Myocyte (in vitro differentiated cells): ENCODE measurements around the gene IGFBP3. TPM values are rescaled to one million over a fixed set of nuclear protein-coding genes. Genes with fewer than 3 reads are reported as not detected.

Experiments
- DNase-seq: peaks from one replicate; pipeline ENCODE4 v3.0.0-alpha.2; 2012; ENCODE audit warnings: low read depth
- total RNA-seq: library from RNA; depleted of rRNA; stranded (reverse); fragments of >200 nt; gene quantifications from 2 replicates; pipeline ENCODE4 v1.2.3, GENCODE V29; 2014

The IGFBP3 gene
- total RNA-seq, 1 donor from 2014 or later, result 184 TPM

- peak; percentile 87 for DNase-seq
Measured at GRCh38 chr7:45923290-45923689, 2.2 kb upstream of the IGFBP3 start.

- DNase-seq, result peak; percentile 40
Measured at GRCh38 chr7:45922810-45923209, 1.7 kb upstream of the IGFBP3 start.

- peak; percentile 88 for DNase-seq
Measured at GRCh38 chr7:45921699-45922519, 837 bp upstream of the IGFBP3 start.

GRCh38 chr7:45921381-45921698 lies 268 bp upstream of the IGFBP3 start:
- no peak for DNase-seq

- peak; percentile 33 for DNase-seq
Measured at GRCh38 chr7:45919993-45920459, 1.0 kb downstream of the IGFBP3 start.

GRCh38 chr7:45919231-45919784 lies 1.8 kb downstream of the IGFBP3 start:
- peak; percentile 64 for DNase-seq

- DNase-seq, result no peak
Measured at GRCh38 chr7:45918556-45918955, 2.5 kb downstream of the IGFBP3 start.

- peak; percentile 86 for DNase-seq
Measured at GRCh38 chr7:45917658-45918057, 3.4 kb downstream of the IGFBP3 start.

- DNase-seq, result no peak
Measured at GRCh38 chr7:45917064-45917463, 4.0 kb downstream of the IGFBP3 start.

GRCh38 chr7:45915606-45916005 lies 5.5 kb downstream of the IGFBP3 start:
- DNase-seq, result no peak

GRCh38 chr7:45914911-45915310 lies 6.2 kb downstream of the IGFBP3 start:
- no peak for DNase-seq

- no peak for DNase-seq
Measured at GRCh38 chr7:45912972-45913371, 8.1 kb downstream of the IGFBP3 start.

GRCh38 chr7:45911311-45911710 lies 9.8 kb downstream of the IGFBP3 start:
- no peak for DNase-seq

- no peak for DNase-seq
Measured at GRCh38 chr7:45910855-45911254, 10.2 kb downstream of the IGFBP3 start.

GRCh38 chr7:45909561-45909960 lies 11.5 kb downstream of the IGFBP3 start:
- no peak for DNase-seq

GRCh38 chr7:45902820-45903219 lies 18.3 kb downstream of the IGFBP3 start:
- DNase-seq, result no peak

GRCh38 chr7:45901566-45901965 lies 19.5 kb downstream of the IGFBP3 start:
- no peak for DNase-seq

- no peak for DNase-seq
Measured at GRCh38 chr7:45898222-45898621, 22.9 kb downstream of the IGFBP3 start.

- DNase-seq, result peak; percentile 98
Measured at GRCh38 chr7:45897042-45897690, 23.9 kb downstream of the IGFBP3 start.

GRCh38 chr7:45894665-45895062 lies 26.4 kb downstream of the IGFBP3 start:
- DNase-seq, result no peak

- DNase-seq, result peak; percentile 18
Measured at GRCh38 chr7:45893996-45894664, 26.9 kb downstream of the IGFBP3 start.
